HG03469 (cell line): Measurements from ENCODE around the gene LHFPL6.

ENCODE experiments used
- ATAC-seq: cut with Tn5 transposase; IDR thresholded peaks from one replicate; pipeline ENCODE4 v1.9.1; 2021; ENCODE audit warnings: mild to moderate bottlenecking, moderate library complexity, moderate number of reproducible peaks; ENCODE audit not compliant: unreplicated experiment

The LHFPL6 gene

DNA sequence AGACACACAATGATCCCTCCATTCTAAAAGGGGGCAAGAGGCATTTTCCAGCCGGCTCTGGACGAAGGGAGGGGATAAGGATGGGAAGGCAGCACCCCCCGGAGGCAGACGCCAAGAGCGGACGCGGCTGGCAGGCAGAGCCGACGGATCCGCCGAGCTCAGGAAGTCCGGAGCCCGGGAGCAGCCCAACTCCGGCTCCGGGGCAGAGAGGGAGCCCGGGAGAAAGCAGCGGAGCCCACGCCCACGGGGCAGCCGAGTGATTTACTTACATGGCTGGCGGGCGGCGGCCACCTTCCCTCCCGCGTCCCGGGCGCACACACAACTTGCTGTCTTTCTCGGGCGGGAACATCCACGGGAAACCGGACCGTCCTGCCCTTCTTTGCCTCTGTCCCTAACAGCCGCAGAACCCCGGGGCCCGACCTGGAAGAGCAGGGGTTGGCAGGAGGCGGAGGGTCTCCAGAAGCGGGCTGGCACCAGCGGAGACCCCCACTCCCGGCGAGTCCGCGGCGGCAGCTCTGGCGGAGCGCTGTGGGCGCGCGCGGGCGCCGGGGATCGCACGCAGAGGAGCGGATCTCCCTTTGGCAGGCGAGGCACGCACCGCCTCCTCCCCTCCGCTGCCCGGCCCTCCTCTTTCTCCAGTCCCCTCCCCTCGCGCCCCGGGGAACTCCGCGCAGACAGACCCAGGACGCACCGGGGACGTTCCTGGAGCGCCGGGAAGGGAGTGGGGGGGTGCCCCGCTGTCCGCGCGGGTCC lies at the start of gene LHFPL6:
Gene LHFPL6 (minus strand): TSS at position 580 of the 753 bp plus-strand sequence.
- peak; percentile 85 for ATAC-seq

GRCh38 chr13:39646122-39646521 lies 43.1 kb upstream of the LHFPL6 start:
- no peak for ATAC-seq

DNA sequence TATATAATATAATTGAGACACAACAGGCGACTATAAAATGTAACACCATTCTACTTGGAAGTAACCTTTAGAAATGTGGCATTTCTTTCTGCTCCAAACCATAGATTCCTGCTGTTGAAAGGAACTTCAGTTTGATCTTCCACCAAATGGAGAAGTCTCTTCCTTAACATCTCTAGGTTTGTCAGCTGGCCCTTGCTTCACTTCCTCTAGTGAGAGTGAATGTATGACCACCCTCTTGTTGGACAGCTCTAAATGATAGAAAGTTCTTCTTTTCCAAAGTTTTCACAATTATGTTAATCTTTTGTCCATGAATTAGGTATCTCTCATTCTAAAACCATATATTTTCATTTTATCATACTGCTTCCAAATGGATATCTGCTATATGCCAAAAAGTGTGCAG lies 38.7 kb upstream of the LHFPL6 start:
- ATAC-seq: no peak

DNA sequence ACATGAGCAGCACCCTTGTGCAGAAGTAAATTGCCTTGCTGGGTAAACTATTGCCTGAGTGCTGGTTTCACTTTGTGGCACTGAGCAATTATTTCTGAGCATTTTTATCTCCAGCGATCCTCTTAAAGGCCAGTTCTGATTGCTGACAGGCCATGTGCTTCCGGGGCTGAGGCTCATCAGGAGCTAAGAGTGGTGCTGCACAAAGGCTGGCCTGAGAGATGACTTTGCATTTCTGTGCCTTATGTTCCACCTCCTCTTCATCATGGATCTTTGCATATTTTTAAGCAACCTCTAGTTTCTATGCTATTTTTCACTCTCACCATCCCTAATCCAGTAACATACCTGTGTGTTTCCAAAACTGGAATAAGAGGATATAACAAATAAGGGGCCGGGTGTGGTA lies 34.9 kb upstream of the LHFPL6 start:
- no peak for ATAC-seq

DNA sequence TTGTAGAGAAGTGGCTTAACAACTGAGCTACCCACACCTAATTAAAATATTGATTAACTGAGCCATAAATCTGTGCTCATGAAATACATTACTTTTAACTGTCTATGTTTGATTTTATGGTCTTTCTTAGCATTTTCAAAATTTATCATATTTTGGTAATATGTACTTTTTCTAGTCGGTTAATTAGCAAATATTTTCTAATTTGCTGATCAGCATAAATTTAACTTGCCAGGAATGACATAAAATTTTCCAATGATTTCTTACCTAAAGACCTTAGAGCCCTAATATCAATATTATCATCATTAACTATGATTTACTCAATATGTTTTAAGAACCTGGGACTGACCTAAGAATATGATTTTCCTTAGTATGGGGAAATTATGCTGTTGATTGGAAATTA lies 32.6 kb upstream of the LHFPL6 start:
- no peak for ATAC-seq

DNA sequence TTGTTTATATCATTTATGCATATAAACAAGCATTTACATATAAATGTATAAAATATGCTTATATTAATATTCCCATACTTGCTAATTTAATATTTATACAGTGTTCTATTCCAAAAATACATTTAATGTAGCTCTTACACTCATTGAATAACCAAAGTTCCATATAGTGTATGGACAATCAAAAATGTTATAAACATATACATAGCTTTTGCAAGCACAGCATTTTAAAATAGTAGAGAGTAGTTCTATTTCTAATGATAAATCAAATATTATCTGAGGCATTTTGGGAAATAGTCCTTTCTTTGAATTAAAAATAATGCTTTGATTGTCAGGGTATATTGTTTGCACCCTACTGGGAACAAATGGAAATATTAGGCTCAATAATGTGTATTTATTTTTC lies 30.0 kb upstream of the LHFPL6 start:
- no peak for ATAC-seq

DNA sequence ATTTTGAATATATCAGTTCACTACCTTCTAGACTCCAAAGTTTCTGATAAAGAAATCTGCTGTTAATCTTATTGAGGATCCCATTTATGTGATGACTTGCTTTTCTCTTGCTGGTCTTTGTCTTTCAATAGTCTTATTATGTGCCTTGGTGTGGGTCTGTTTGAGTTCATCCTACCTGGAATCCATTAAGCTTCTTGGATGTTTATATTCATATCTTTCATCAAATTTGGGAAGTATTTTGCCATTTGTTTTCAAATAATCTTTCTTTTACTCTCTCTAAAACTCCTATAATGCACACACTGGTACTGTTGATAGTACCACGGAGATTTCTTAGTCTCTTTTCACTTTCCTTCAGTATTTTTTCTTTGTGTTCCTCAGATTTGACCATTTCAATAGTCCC lies 28.3 kb upstream of the LHFPL6 start:
- ATAC-seq: no peak

- no peak for ATAC-seq
Observed at GRCh38 chr13:39623466-39623865, 20.5 kb upstream of the LHFPL6 start.

GRCh38 chr13:39618561-39618960 lies 15.6 kb upstream of the LHFPL6 start:
- ATAC-seq: no peak

DNA sequence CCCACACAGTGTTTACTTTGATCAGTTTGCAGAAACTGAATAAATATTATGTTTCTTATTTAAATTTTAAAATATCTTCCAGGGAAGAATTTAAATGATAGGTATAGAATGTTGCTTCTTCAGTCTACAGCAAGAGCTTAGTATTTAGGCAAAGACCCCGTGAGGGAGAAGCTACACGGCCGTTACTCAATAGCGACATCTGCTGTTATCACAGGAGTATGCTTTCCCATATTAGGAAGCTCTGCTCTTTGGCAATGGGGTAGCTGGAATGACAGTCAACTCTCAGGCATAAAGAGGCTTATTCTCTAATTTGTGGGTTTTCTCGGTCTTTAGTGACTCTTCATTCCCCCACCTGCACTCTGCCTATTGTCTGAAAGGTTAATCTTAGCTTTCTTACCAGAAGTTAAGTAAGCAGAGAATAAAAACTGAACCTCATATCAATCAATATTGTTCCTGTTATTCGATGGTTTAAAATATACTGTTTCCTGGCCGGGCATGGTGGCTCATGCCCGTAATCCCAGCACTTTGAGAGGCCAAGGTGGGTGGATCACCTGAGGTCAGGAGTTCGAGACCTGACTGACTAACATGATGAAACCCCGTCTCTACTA lies 13.2 kb upstream of the LHFPL6 start:
- ATAC-seq: no peak

- ATAC-seq: no peak
Observed at GRCh38 chr13:39612023-39612637, 9.1 kb upstream of the LHFPL6 start.

GRCh38 chr13:39607876-39608275 lies 4.9 kb upstream of the LHFPL6 start:
- no peak for ATAC-seq

GRCh38 chr13:39605677-39606320 lies 2.8 kb upstream of the LHFPL6 start:
- ATAC-seq: no peak

DNA sequence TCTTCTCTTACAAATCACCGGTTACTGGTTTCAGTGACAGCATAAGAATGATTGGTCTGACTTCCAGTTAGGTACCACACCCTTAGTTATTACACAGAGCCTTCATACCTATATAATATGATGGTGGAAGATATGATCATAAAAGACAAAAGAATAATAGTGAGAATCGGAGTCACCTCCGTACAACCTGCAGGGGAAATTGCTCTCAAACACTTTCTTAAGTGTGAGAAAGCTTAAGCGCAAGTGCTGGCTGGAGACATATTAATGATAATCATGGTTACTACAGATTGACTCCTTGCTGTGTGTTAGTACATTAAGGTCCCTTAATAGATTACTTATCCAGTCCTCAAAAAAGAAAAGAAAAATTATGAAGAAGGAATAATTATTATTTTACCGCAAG lies 1.8 kb upstream of the LHFPL6 start:
- no peak for ATAC-seq

GRCh38 chr13:39603424-39603947 lies 493 bp upstream of the LHFPL6 start:
- peak; percentile 21 for ATAC-seq

DNA sequence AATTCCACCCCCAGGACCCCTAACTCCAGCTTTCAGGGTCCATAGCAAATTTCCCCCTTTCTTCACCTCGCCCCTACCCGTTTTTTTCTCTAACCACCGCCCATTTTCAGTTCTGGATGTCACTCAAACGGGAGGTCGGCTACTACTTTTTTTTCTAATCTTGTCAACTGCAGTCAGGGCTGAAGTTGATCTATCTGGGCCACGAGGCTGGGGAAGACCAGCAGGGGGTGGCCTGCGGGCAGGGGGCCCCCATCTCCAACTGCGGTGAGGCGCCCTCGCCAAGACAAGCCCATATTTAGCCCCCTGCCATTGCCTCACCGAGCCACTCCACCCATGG lies 748 bp downstream of the LHFPL6 start:
- no peak for ATAC-seq

GRCh38 chr13:39601636-39602035 lies 1.4 kb downstream of the LHFPL6 start:
- no peak for ATAC-seq

DNA sequence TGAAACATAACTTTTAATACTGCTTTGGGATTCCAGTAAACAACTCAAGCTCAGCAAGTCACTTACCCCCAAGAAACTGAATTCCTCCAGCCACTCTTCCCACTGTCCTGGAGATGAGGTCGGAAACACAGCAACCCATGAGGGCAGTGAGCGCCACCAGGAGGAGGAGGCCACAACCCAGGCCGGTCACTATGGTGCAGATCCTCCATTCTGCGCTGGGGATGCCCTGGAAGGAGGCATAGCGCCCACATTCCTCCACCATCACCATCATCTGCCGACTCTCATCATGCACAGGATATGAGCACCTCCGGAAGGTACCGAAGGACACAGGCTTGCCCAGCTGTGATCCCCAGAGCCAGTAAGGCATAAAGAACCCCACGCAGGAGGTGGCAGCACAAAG lies 2.2 kb downstream of the LHFPL6 start:
- no peak for ATAC-seq

DNA sequence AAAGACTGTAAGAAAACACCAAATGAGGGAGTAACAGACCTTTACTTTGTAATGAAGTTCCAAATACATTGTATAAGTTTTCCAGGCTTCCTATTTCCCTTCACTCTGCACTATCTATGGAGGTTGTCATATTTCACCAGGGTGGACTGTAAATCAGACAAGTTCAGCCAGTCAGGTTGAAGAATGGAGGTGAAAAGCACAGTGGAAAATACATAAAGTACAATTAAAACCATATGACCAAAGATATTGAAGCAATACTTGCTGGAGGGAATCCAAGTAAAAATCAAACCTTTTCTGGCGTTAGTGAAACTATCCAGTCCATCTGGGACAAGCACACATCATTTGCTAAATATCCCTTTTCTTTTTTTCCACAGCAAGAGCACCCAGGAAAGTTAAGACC lies 3.2 kb downstream of the LHFPL6 start:
- ATAC-seq: no peak

DNA sequence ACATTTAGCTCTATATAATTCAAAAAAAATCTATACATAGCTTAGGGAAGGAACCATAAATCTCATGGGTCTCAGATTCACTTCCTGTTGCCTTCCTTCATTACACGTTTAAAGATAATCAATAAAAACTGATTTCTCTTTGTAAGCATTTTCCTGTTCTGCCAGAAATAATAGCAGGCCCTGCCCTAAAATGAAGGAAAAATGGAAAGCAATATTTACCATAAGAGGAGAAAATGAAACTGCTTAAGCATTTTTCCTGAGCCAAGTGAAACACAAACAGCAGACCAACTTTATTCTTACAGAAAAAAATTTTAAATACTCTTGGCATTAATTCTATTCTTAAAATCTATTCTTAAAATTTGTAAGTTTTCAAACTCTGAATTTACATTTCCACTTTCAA lies 4.0 kb downstream of the LHFPL6 start:
- no peak for ATAC-seq

DNA sequence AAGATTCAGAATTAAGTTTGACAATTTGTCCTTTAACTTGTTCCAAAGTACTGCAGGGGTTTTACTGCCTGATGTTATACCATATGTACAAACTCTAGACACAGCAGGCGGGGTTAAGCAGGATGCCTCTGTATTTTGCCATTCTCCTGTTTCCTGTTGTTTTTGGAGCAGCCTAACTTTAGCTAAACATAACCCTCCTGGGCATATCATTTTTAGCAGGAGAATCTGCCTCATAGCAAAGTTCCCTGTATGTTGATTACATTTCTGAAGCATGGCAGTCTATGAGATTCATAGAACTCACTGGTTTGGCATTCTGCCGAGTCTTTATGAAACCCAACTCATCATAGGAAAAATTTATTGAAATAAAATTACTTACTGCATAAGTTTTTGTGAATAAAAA lies 5.2 kb downstream of the LHFPL6 start:
- ATAC-seq: no peak

GRCh38 chr13:39596685-39597084 lies 6.3 kb downstream of the LHFPL6 start:
- ATAC-seq: no peak
